A549 (cell line): ENCODE results near the gene RFC4. TPM values are rescaled to one million over a fixed set of nuclear protein-coding genes. Genes with fewer than 3 reads are reported as not detected.

Source experiments
- ATAC-seq, 2 experiments: fragments of 200-7000 bp in 1 of 2; fragments of >200 bp in 1 of 2; cut with Nextera tagmentation in 1 of 2; cut with Tn5 transposase in 1 of 2; 3 replicates each; pipeline versions ENCODE4 v1.8.0 to v1.9.1; 2018 to 2020; ENCODE audit warnings: mild to moderate bottlenecking in 1 of 2, moderate library complexity in 1 of 2
- CTCF ChIA-PET: fragments of 300-600 bp; sonication (Branson Sonifier 250); formaldehyde crosslinking; extraction: SDS; loops from one replicate; lab custom pipeline; 2021; ENCODE audit warnings: antibody characterized with exemption, inconsistent platforms; lab: Yijun Ruan, JAX
- POLR2A ChIA-PET: fragments of 350-600 bp; formaldehyde crosslinking; extraction: SDS; loops from one replicate; lab custom pipeline; 2021; ENCODE audit warnings: antibody characterized with exemption, inconsistent platforms; lab: Yijun Ruan, JAX
- DNase-seq, 2 experiments: peaks; one replicate each; pipeline versions ENCODE4 v3.0.0 to v3.0.0-alpha.2; 2011 to 2016; ENCODE audit warnings: low read depth in 1 of 2, low spot score in 1 of 2
- FAIRE-seq: peaks from 2 replicates; lab custom pipeline; 2011; peaks lifted over from hg19 to GRCh38; lab: Jason Lieb, UNC
- H3K27ac ChIP-seq, 2 experiments: fragments of >200 bp; sonication (Bioruptor Twin); formaldehyde crosslinking; 3 replicates each; pipeline ENCODE4 v1.5.1; 2016 to 2017
- H3K4me1 ChIP-seq: fragments of >200 bp; sonication (Bioruptor Twin); formaldehyde crosslinking; 3 replicates; pipeline ENCODE4 v1.6.1; 2016
- H3K4me2 ChIP-seq: fragments of >200 bp; sonication (Bioruptor Twin); formaldehyde crosslinking; 3 replicates; pipeline ENCODE4 v1.6.1; 2016
- H3K4me3 ChIP-seq: fragments of >200 bp; sonication (Bioruptor Twin); formaldehyde crosslinking; 3 replicates; pipeline ENCODE4 v1.5.1; 2016
- H3K9me3 ChIP-seq: fragments of >200 bp; sonication (Bioruptor Twin); formaldehyde crosslinking; 3 replicates; pipeline ENCODE4 v1.6.1; 2016
- BHLHE40 ChIP-seq: IDR thresholded peaks from 2 replicates; pipeline ENCODE4 v1.6.1; 2012; ENCODE audit warnings: low read depth, low read length, inconsistent platforms
- CBX2 ChIP-seq: fragments of 200-600 bp; sonication (generic); IDR thresholded peaks from 2 replicates; pipeline ENCODE4 v1.6.1; 2016; ENCODE audit warnings: low read depth, mild to moderate bottlenecking, borderline replicate concordance
- CBX8 ChIP-seq: fragments of 200-600 bp; sonication (generic); IDR thresholded peaks from 2 replicates; pipeline ENCODE4 v1.6.1; 2016
- CEBPB ChIP-seq, 2 experiments: fragments of >200 bp in 1 of 2; sonication (Bioruptor Twin) in 1 of 2; formaldehyde crosslinking in 1 of 2; IDR thresholded peaks; 2 replicates each; pipeline ENCODE4 v1.6.1; 2012 to 2016
- CHD4 ChIP-seq: fragments of 200-600 bp; sonication (generic); IDR thresholded peaks from 2 replicates; pipeline ENCODE4 v1.6.1; 2016; ENCODE audit warnings: antibody characterized with exemption, mild to moderate bottlenecking, borderline replicate concordance
- EHF ChIP-seq: fragments of 250-450 bp; sonication (Bioruptor Pico); IDR thresholded peaks from 2 replicates; pipeline ENCODE4 v1.5.0; 2020; ENCODE audit warnings: mild to moderate bottlenecking
- EHMT2 ChIP-seq: fragments of 200-600 bp; sonication (generic); IDR thresholded peaks from 2 replicates; pipeline ENCODE4 v1.6.1; 2016; ENCODE audit warnings: antibody characterized with exemption, low read depth, mild to moderate bottlenecking, moderate library complexity
- ESRRA ChIP-seq: fragments of 150-350 bp; IDR thresholded peaks from 2 replicates; pipeline ENCODE4 v1.6.1; 2014; ENCODE audit warnings: mild to moderate bottlenecking, low read length, borderline replicate concordance
- GATA3 ChIP-seq: IDR thresholded peaks from 2 replicates; pipeline ENCODE4 v1.6.1; 2012; ENCODE audit warnings: borderline replicate concordance
- HEYL ChIP-seq: fragments of 250-450 bp; sonication (Bioruptor Pico); IDR thresholded peaks from 2 replicates; pipeline ENCODE4 v1.8.0; 2021; ENCODE audit warnings: mild to moderate bottlenecking, moderate library complexity
- HOXB13 ChIP-seq: fragments of 250-450 bp; sonication (Bioruptor Pico); IDR thresholded peaks from 2 replicates; pipeline ENCODE4 v1.5.0; 2020; ENCODE audit warnings: low read depth, mild to moderate bottlenecking, moderate library complexity
- HOXB5 ChIP-seq: fragments of 250-450 bp; sonication (Bioruptor Pico); IDR thresholded peaks from 2 replicates; pipeline ENCODE4 v1.5.0; 2020; ENCODE audit warnings: mild to moderate bottlenecking, moderate library complexity
- JUN ChIP-seq, 2 experiments: fragments of >200 bp; sonication (Bioruptor Twin); formaldehyde crosslinking; IDR thresholded peaks; 2 replicates in 1 of 2; 3 replicates in 1 of 2; pipeline ENCODE4 v1.6.1; 2016 to 2017
- KDM1A ChIP-seq: fragments of 200-600 bp; sonication (generic); IDR thresholded peaks from 2 replicates; pipeline ENCODE4 v1.6.1; 2016; ENCODE audit warnings: low read depth, mild to moderate bottlenecking
- MAFK ChIP-seq: fragments of 450-650 bp; IDR thresholded peaks from 2 replicates; pipeline ENCODE4 v1.6.1; 2014; ENCODE audit not compliant: partially characterized antibody
- MAX ChIP-seq: IDR thresholded peaks from 2 replicates; pipeline ENCODE4 v1.6.1; 2012
- MAZ ChIP-seq: fragments of 150-350 bp; IDR thresholded peaks from 2 replicates; pipeline ENCODE4 v1.6.1; 2014; ENCODE audit warnings: antibody characterized with exemption, low read depth, low read length, borderline replicate concordance
- MYC ChIP-seq: IDR thresholded peaks from 2 replicates; pipeline ENCODE4 v1.6.1; 2012; ENCODE audit warnings: mild to moderate bottlenecking, inconsistent platforms, low read length, improper control_type of control experiment, borderline replicate concordance
- NFE2L2 ChIP-seq: fragments of 150-350 bp; conservative IDR thresholded peaks from 2 replicates; pipeline ENCODE4 v1.6.1; 2014; ENCODE audit warnings: low read length
- NPAS2 ChIP-seq: fragments of 250-450 bp; sonication (Bioruptor Pico); IDR thresholded peaks from 2 replicates; pipeline ENCODE4 v1.8.0; 2022; ENCODE audit warnings: mild to moderate bottlenecking, moderate library complexity, borderline replicate concordance
- NR3C1 ChIP-seq: fragments of >200 bp; sonication (Bioruptor Twin); formaldehyde crosslinking; IDR thresholded peaks from 3 replicates; pipeline ENCODE4 v1.6.1; 2017
- POLR2A ChIP-seq: IDR thresholded peaks from 2 replicates; pipeline ENCODE4 v1.6.1; 2012; ENCODE audit warnings: mild to moderate bottlenecking, low read length
- RAD21 ChIP-seq, 2 experiments: fragments of >200 bp in 1 of 2; sonication (Bioruptor Twin) in 1 of 2; formaldehyde crosslinking in 1 of 2; IDR thresholded peaks in 1 of 2; conservative IDR thresholded peaks in 1 of 2; 2 replicates in 1 of 2; 3 replicates in 1 of 2; pipeline ENCODE4 v1.6.1; 2012 to 2018; ENCODE audit warnings: inconsistent platforms in 1 of 2
- RARB ChIP-seq: fragments of 250-450 bp; sonication (Bioruptor Pico); IDR thresholded peaks from 2 replicates; pipeline ENCODE4 v1.8.0; 2021; ENCODE audit warnings: mild to moderate bottlenecking, moderate library complexity
- RNF2 ChIP-seq: fragments of 200-600 bp; sonication (generic); IDR thresholded peaks from 2 replicates; pipeline ENCODE4 v1.6.1; 2016; ENCODE audit warnings: low read depth, mild to moderate bottlenecking, antibody characterized with exemption, moderate library complexity, borderline replicate concordance
- SMC3 ChIP-seq: fragments of >200 bp; sonication (Bioruptor Twin); formaldehyde crosslinking; IDR thresholded peaks from 3 replicates; pipeline ENCODE4 v1.6.1; 2018; ENCODE audit warnings: inconsistent platforms
- SREBF2 ChIP-seq: fragments of 450-650 bp; IDR thresholded peaks from 2 replicates; pipeline ENCODE4 v1.6.1; 2014; ENCODE audit warnings: mild to moderate bottlenecking, moderate library complexity
- TP53 ChIP-seq: fragments of 250-450 bp; sonication (Bioruptor Pico); IDR thresholded peaks from 2 replicates; pipeline ENCODE4 v1.5.0; 2021; ENCODE audit warnings: mild to moderate bottlenecking, moderate library complexity
- ZFP36 ChIP-seq: fragments of 450-650 bp; IDR thresholded peaks from 2 replicates; pipeline ENCODE4 v1.6.1; 2014; ENCODE audit warnings: borderline replicate concordance; ENCODE audit not compliant: partially characterized antibody
- ZNF302 ChIP-seq: fragments of 250-450 bp; sonication (Bioruptor Pico); IDR thresholded peaks from 2 replicates; pipeline ENCODE4 v1.9.0; 2021; ENCODE audit warnings: inconsistent platforms, mild to moderate bottlenecking, moderate library complexity
- ZSCAN20 ChIP-seq: fragments of 250-450 bp; sonication (Bioruptor Pico); IDR thresholded peaks from 2 replicates; pipeline ENCODE4 v1.8.0; 2022; ENCODE audit warnings: mild to moderate bottlenecking, moderate library complexity
- WGBS: methylation state at CpG from one replicate; pipeline ENCODE4 v1.1.6; 2017; ENCODE audit errors: missing lambda C conversion rate; 5-methylcytosine and 5-hydroxymethylcytosine counted together
- polyA plus RNA-seq, 4 experiments: library from polyadenylated mRNA; depleted of rRNA in 3 of 4; stranded (reverse); fragments of >200 nt; fragmentation: RNase III in 1 of 4; extraction: RNeasy Plus Mini Kit Qiagen cat#74134 plus additional on column Dnase treatment in 1 of 4; gene quantifications; 2 replicates in 3 of 4; 3 replicates in 1 of 4; pipeline ENCODE4 v1.2.3, GENCODE V29; 2011 to 2017
- TF ChIP-seq, protein P1 (sequence below): IDR thresholded peaks from 2 replicates; pipeline ENCODE4 v1.6.1; 2012; ENCODE audit warnings: low read depth, borderline replicate concordance
- TF ChIP-seq, protein P2 (sequence below): fragments of 250-450 bp; sonication (Bioruptor Pico); IDR thresholded peaks from 2 replicates; pipeline ENCODE4 v1.5.0; 2020; ENCODE audit warnings: low read depth, mild to moderate bottlenecking, moderate library complexity
- TF ChIP-seq, protein P3 (sequence below): fragments of >200 bp; sonication (Bioruptor Twin); formaldehyde crosslinking; IDR thresholded peaks from 2 replicates; pipeline ENCODE4 v1.6.1; 2016

Gene RFC4
- polyA plus RNA-seq, 2 of the 4 experiments (the other 2 are of a cell fraction) = 40.6 to 68.8 TPM

DNA sequence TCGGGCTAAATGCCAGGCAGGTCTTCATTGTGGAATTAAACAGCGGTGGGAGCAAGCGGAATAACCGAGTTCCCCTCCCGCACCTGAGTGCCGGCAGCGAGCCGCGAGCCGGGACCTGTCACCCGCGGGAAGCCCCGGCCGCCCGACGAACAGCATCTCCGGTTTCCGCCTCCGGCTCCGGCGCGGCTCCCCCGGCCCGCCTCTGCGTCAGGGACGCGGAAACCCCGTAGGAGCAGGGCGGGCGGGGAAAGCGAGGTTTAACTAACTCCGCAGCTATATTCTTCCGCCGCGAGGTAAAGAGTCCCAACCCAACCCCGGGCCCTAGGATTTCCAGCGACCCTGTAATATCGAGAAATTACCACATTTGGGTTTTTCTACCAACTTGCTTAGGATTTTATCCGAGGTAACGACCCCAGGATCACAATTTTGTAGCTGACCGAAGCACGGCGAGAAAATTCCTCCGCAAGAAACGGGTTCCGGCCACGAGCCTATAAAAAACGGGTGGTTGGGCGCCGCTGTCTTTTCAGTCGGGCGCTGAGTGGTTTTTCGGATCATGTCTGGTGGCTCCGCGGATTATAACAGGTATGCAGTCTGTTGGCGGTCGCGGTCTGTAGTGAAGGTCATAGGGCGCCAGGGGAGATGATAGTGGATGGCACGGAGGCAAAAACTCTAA lies 23.1 kb downstream of the RFC4 start, which contains the start of gene EIF4A2 (continued):
- TF ChIP-seq MAZ (no peak), CBX2 (no peak), HOXB13 (CRISPR knock-in tag) (peak; percentile 71; the same call in 1 of the 2 replicates), NFE2L2 (no peak), CEBPB (IDR thresholded peaks at IDR 0.05) (no peak), MAFK (no peak), RAD21 (conservative IDR thresholded peaks at IDR 0.05 in 1 of 2, IDR thresholded peaks at IDR 0.05 in 1 of 2) (0 out of 5 replicates have a peak, but pooled peaks of 1 of the 2 experiments have one; percentile 5), MAX (peak; percentile 72; the same call in 1 of the 2 replicates), CBX8 (no peak), GATA3 (peak; percentile 5; the same call in 1 of the 2 replicates), BHLHE40 (no peak), POLR2A (peak; percentile 96)
- TF ChIP-seq, protein P1, sequence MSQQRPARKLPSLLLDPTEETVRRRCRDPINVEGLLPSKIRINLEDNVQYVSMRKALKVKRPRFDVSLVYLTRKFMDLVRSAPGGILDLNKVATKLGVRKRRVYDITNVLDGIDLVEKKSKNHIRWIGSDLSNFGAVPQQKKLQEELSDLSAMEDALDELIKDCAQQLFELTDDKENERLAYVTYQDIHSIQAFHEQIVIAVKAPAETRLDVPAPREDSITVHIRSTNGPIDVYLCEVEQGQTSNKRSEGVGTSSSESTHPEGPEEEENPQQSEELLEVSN = peak; percentile 53

GRCh38 chr3:186782542-186783057 lies 23.7 kb downstream of the RFC4 start:
- 4% methylated on average over 20 of the region's 21 CpGs for WGBS
- no peak for DNase-seq
- TF ChIP-seq ZSCAN20 (CRISPR knock-in tag) = no peak
- TF ChIP-seq ESRRA = no peak
- TF ChIP-seq ZNF302 (CRISPR knock-in tag) = no peak
- no peak for TF ChIP-seq KDM1A
- TF ChIP-seq, protein P2, sequence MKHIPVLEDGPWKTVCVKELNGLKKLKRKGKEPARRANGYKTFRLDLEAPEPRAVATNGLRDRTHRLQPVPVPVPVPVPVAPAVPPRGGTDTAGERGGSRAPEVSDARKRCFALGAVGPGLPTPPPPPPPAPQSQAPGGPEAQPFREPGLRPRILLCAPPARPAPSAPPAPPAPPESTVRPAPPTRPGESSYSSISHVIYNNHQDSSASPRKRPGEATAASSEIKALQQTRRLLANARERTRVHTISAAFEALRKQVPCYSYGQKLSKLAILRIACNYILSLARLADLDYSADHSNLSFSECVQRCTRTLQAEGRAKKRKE (CRISPR knock-in tag) = no peak
- no peak for TF ChIP-seq MYC
- no peak for TF ChIP-seq SREBF2
- TF ChIP-seq RNF2 = no peak
- no peak for TF ChIP-seq CBX2
- TF ChIP-seq RARB (CRISPR knock-in tag) = no peak
- TF ChIP-seq, all 56 proteins: peak for 0
- ChIA-PET POLR2A (interaction anchor here (0.8 to 2.5 kb wide), 15 partner anchors 10 to 212 kb away, joined by 3 to 24 read pairs (median 4); partner anchors contain the start of gene DNAJB11), CTCF (interaction anchor here (1.6 to 2.1 kb wide), 3 partner anchors 166 to 839 kb away, joined by 3 to 6 read pairs (median 5); no protein-coding TSS in a partner anchor)
- no peaks in the 10 kb centered on the region for H3K9me3 ChIP-seq
- ATAC-seq (peak in 1 of 2 experiments; percentile 36; a peak in 3 of 6 replicates), FAIRE-seq (no peak)
- H3K4me2 ChIP-seq = peak overlapping the region; percentile 99
- H3K4me3 ChIP-seq = peak overlapping the region; percentile 94
- H3K27ac ChIP-seq = peak overlapping the region; percentile 96 to 100
- peaks cover 21% of the 10 kb centered on the region for H3K4me1 ChIP-seq

- H3K4me1 ChIP-seq = peaks cover 5% of the 10 kb centered on the region; the same call in 1 of the 3 replicates
- POLR2A ChIA-PET = no interaction called here
- H3K9me3 ChIP-seq = no peaks in the 10 kb centered on the region
- no peak for FAIRE-seq
- no peak overlapping the region for H3K4me3 ChIP-seq
- H3K27ac ChIP-seq = no peak overlapping the region
- H3K4me2 ChIP-seq = no peak overlapping the region
- no peak for ATAC-seq
- WGBS = 89% methylated on average over 5 of the region's 5 CpGs
- DNase-seq = no peak
- CTCF ChIA-PET = interaction anchor here (0.8 kb wide), 1 partner anchor 42 kb away, joined by 3 read pairs; no protein-coding TSS in a partner anchor
- no peak for TF ChIP-seq ZNF302 (CRISPR knock-in tag)
- TF ChIP-seq HEYL (CRISPR knock-in tag) = no peak
- no peak for TF ChIP-seq MAZ
- no peak for TF ChIP-seq CHD4
- no peak for TF ChIP-seq CBX2
- no peak for TF ChIP-seq RNF2
- TF ChIP-seq, protein P3, sequence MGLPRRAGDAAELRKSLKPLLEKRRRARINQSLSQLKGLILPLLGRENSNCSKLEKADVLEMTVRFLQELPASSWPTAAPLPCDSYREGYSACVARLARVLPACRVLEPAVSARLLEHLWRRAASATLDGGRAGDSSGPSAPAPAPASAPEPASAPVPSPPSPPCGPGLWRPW = no peak
- TF ChIP-seq, protein P2 (CRISPR knock-in tag) = no peak
- TF ChIP-seq MYC = no peak
- TF ChIP-seq SMC3 = no peak
- no peak for TF ChIP-seq JUN (IDR thresholded peaks at IDR 0.05)
- TF ChIP-seq EHMT2 = no peak
- TF ChIP-seq ZFP36 = no peak
- no peak for TF ChIP-seq NR3C1
- TF ChIP-seq EHF (CRISPR knock-in tag) = no peak
- no peak for TF ChIP-seq HOXB5
- no peak for TF ChIP-seq TP53 (CRISPR knock-in tag)
- no peak for TF ChIP-seq NPAS2 (CRISPR knock-in tag)
Observed at GRCh38 chr3:186779204-186779603, 27.1 kb downstream of the RFC4 start.
